VCaP (cell line): Measurements from ENCODE around the gene TSPAN32.

ENCODE experiments used
- H3K27ac ChIP-seq: fragments of 450-650 bp; 2 replicates; pipeline ENCODE4 v1.5.1; 2017
- CTCF ChIP-seq: fragments of 450-650 bp; conservative IDR thresholded peaks from 2 replicates; pipeline ENCODE4 v1.5.1; 2017; ENCODE audit warnings: mild to moderate bottlenecking, moderate library complexity

Gene TSPAN32

GRCh38 chr11:2294926-2295290 is 6.9 kb upstream of the TSPAN32 start:
- no peak overlapping the region for H3K27ac ChIP-seq
- TF ChIP-seq CTCF: no peak

GRCh38 chr11:2295971-2296912 is 5.6 kb upstream of the TSPAN32 start:
- H3K27ac ChIP-seq: no peak overlapping the region
- TF ChIP-seq CTCF: no peak

- TF ChIP-seq CTCF: no peak
- no peak overlapping the region for H3K27ac ChIP-seq
Observed at GRCh38 chr11:2296913-2297622, 4.7 kb upstream of the TSPAN32 start.

GRCh38 chr11:2297623-2298030 is 4.2 kb upstream of the TSPAN32 start:
- H3K27ac ChIP-seq: no peak overlapping the region
- TF ChIP-seq CTCF: no peak

- no peak overlapping the region for H3K27ac ChIP-seq
- no peak for TF ChIP-seq CTCF
Observed at GRCh38 chr11:2298131-2298794, 3.5 kb upstream of the TSPAN32 start.

GRCh38 chr11:2298795-2299761 is 2.7 kb upstream of the TSPAN32 start:
- TF ChIP-seq CTCF: peak; percentile 82

More at GRCh38 chr11:2298795-2299761, 2.7 kb upstream of the TSPAN32 start:
- no peak overlapping the region for H3K27ac ChIP-seq
